A549 (cell line): Measurements from ENCODE around the gene ARHGEF26. TPM values are rescaled to one million over a fixed set of nuclear protein-coding genes. Genes with fewer than 3 reads are reported as not detected.

ENCODE experiments used
- ATAC-seq, 2 experiments: fragments of 200-7000 bp in 1 of 2; fragments of >200 bp in 1 of 2; cut with Nextera tagmentation in 1 of 2; cut with Tn5 transposase in 1 of 2; 3 replicates each; pipeline versions ENCODE4 v1.8.0 to v1.9.1; 2018 to 2020; ENCODE audit warnings: mild to moderate bottlenecking in 1 of 2, moderate library complexity in 1 of 2
- CTCF ChIA-PET: fragments of 300-600 bp; sonication (Branson Sonifier 250); formaldehyde crosslinking; extraction: SDS; loops from one replicate; lab custom pipeline; 2021; ENCODE audit warnings: antibody characterized with exemption, inconsistent platforms; lab: Yijun Ruan, JAX
- POLR2A ChIA-PET: fragments of 350-600 bp; formaldehyde crosslinking; extraction: SDS; loops from one replicate; lab custom pipeline; 2021; ENCODE audit warnings: antibody characterized with exemption, inconsistent platforms; lab: Yijun Ruan, JAX
- DNase-seq, 2 experiments: peaks; one replicate each; pipeline versions ENCODE4 v3.0.0 to v3.0.0-alpha.2; 2011 to 2016; ENCODE audit warnings: low read depth in 1 of 2, low spot score in 1 of 2
- FAIRE-seq: peaks from 2 replicates; lab custom pipeline; 2011; peaks lifted over from hg19 to GRCh38; lab: Jason Lieb, UNC
- H3K27ac ChIP-seq, 2 experiments: fragments of >200 bp; sonication (Bioruptor Twin); formaldehyde crosslinking; 3 replicates each; pipeline ENCODE4 v1.5.1; 2016 to 2017
- H3K4me1 ChIP-seq: fragments of >200 bp; sonication (Bioruptor Twin); formaldehyde crosslinking; 3 replicates; pipeline ENCODE4 v1.6.1; 2016
- H3K4me2 ChIP-seq: fragments of >200 bp; sonication (Bioruptor Twin); formaldehyde crosslinking; 3 replicates; pipeline ENCODE4 v1.6.1; 2016
- H3K4me3 ChIP-seq: fragments of >200 bp; sonication (Bioruptor Twin); formaldehyde crosslinking; 3 replicates; pipeline ENCODE4 v1.5.1; 2016
- H3K9me3 ChIP-seq: fragments of >200 bp; sonication (Bioruptor Twin); formaldehyde crosslinking; 3 replicates; pipeline ENCODE4 v1.6.1; 2016
- BCL3 ChIP-seq: fragments of >200 bp; sonication (Bioruptor Twin); formaldehyde crosslinking; IDR thresholded peaks from 3 replicates; pipeline ENCODE4 v1.6.1; 2016
- BHLHE40 ChIP-seq: IDR thresholded peaks from 2 replicates; pipeline ENCODE4 v1.6.1; 2012; ENCODE audit warnings: low read depth, low read length, inconsistent platforms
- CBX8 ChIP-seq: fragments of 200-600 bp; sonication (generic); IDR thresholded peaks from 2 replicates; pipeline ENCODE4 v1.6.1; 2016
- CHD2 ChIP-seq: fragments of 150-350 bp; IDR thresholded peaks from 2 replicates; pipeline ENCODE4 v1.6.1; 2014; ENCODE audit warnings: low read length; ENCODE audit not compliant: partially characterized antibody
- E2F6 ChIP-seq: IDR thresholded peaks from 2 replicates; pipeline ENCODE4 v1.6.1; 2012; ENCODE audit warnings: low read depth, borderline replicate concordance
- FOXS1 ChIP-seq: fragments of 250-450 bp; sonication (Bioruptor Pico); IDR thresholded peaks from 2 replicates; pipeline ENCODE4 v1.5.0; 2020; ENCODE audit warnings: mild to moderate bottlenecking, moderate library complexity
- HDAC2 ChIP-seq: fragments of 200-600 bp; sonication (generic); IDR thresholded peaks from 2 replicates; pipeline ENCODE4 v1.6.1; 2016
- HEYL ChIP-seq: fragments of 250-450 bp; sonication (Bioruptor Pico); IDR thresholded peaks from 2 replicates; pipeline ENCODE4 v1.8.0; 2021; ENCODE audit warnings: mild to moderate bottlenecking, moderate library complexity
- HMGXB4 ChIP-seq: fragments of 250-450 bp; sonication (Bioruptor Pico); IDR thresholded peaks from 2 replicates; pipeline ENCODE4 v1.5.0; 2021; ENCODE audit warnings: mild to moderate bottlenecking, moderate library complexity, borderline replicate concordance
- JUN ChIP-seq, 2 experiments: fragments of >200 bp; sonication (Bioruptor Twin); formaldehyde crosslinking; IDR thresholded peaks; 2 replicates in 1 of 2; 3 replicates in 1 of 2; pipeline ENCODE4 v1.6.1; 2016 to 2017
- KDM5A ChIP-seq: fragments of 200-600 bp; sonication (generic); IDR thresholded peaks from 2 replicates; pipeline ENCODE4 v1.6.1; 2016; ENCODE audit warnings: antibody characterized with exemption, mild to moderate bottlenecking
- MAZ ChIP-seq: fragments of 150-350 bp; IDR thresholded peaks from 2 replicates; pipeline ENCODE4 v1.6.1; 2014; ENCODE audit warnings: antibody characterized with exemption, low read depth, low read length, borderline replicate concordance
- POLR2A ChIP-seq: IDR thresholded peaks from 2 replicates; pipeline ENCODE4 v1.6.1; 2012; ENCODE audit warnings: mild to moderate bottlenecking, low read length
- POLR2AphosphoS2 ChIP-seq: conservative IDR thresholded peaks from 2 replicates; pipeline ENCODE4 v1.6.1; 2012; ENCODE audit warnings: low read length, improper control_type of control experiment, inconsistent platforms
- SMC3 ChIP-seq: fragments of >200 bp; sonication (Bioruptor Twin); formaldehyde crosslinking; IDR thresholded peaks from 3 replicates; pipeline ENCODE4 v1.6.1; 2018; ENCODE audit warnings: inconsistent platforms
- WGBS: methylation state at CpG from one replicate; pipeline ENCODE4 v1.1.6; 2017; ENCODE audit errors: missing lambda C conversion rate; 5-methylcytosine and 5-hydroxymethylcytosine counted together
- polyA plus RNA-seq, 4 experiments: library from polyadenylated mRNA; depleted of rRNA in 3 of 4; stranded (reverse); fragments of >200 nt; fragmentation: RNase III in 1 of 4; extraction: RNeasy Plus Mini Kit Qiagen cat#74134 plus additional on column Dnase treatment in 1 of 4; gene quantifications; 2 replicates in 3 of 4; 3 replicates in 1 of 4; pipeline ENCODE4 v1.2.3, GENCODE V29; 2011 to 2017
- TF ChIP-seq, protein P1 (sequence below): fragments of 200-600 bp; sonication (generic); IDR thresholded peaks from 2 replicates; pipeline ENCODE4 v1.6.1; 2016; ENCODE audit warnings: antibody characterized with exemption, mild to moderate bottlenecking, moderate library complexity
- TF ChIP-seq, protein P2 (sequence below): IDR thresholded peaks from 2 replicates; pipeline ENCODE4 v1.6.1; 2012
- TF ChIP-seq, protein P3 (sequence below): fragments of 150-350 bp; IDR thresholded peaks from 2 replicates; pipeline ENCODE4 v1.6.1; 2014; ENCODE audit warnings: low read depth, mild to moderate bottlenecking, low read length
- TF ChIP-seq, protein P4 (sequence below): IDR thresholded peaks from 2 replicates; pipeline ENCODE4 v1.6.1; 2012

Gene ARHGEF26
- polyA plus RNA-seq, 2 of the 4 experiments (the other 2 are of a cell fraction), result 2.9 to 5.8 TPM

DNA sequence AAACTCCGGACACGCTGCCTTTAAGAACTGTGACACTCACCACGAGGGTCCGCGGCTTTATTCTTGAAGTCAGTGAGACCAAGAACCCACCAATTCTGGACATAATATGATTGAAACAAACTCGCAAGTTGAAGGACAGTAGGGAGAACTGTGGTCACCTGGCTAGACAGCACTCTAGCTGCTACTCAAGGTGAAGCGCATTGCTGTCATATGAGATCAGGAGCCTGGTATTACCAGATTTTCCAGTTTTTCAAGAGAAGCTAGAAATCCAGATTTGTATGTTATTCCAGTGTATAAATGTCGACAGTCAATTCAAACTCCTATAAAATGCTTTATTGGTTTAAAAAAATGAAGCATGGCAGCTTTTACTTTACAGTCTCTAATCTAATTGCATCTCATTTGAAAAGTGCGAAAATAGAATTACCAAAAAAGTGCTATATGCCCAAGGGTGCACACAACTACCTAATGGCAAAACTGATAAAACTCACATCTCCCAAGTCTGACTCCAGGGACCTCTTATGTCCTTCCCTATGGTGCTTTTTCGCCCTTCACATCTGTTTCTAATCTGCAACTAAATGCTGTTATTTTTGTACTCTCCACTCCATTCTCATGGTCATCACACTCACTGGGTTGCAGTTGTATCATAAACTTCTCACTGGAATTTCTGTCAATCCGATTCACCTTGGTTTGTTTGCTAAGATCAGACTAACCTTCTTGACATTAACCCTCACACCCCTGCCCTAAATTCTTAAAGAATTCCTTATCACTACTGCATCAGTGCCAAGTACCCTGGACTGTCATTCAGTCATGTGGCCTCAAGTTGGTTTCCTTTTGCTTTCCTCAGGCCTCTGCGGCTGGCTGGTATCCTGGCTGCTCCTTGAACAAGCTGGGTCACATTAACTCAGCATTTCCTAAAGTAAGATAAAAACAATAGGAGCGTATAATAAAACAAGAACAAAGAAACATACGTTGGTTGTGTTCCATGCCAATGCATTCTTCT lies 31.5 kb upstream of the ARHGEF26 start:
- POLR2A ChIA-PET, result no interaction called here
- ATAC-seq (no peak), DNase-seq (no peak), FAIRE-seq (no peak)
- Histone ChIP-seq H3K9me3 (no peaks in the 10 kb centered on the region), H3K4me1 (no peaks in the 10 kb centered on the region), H3K27ac (no peak overlapping the region), H3K4me3 (no peak overlapping the region), H3K4me2 (no peak overlapping the region)
- CTCF ChIA-PET, result interaction anchor here (1.1 to 2.1 kb wide), 4 partner anchors 12 to 164 kb away, joined by 3 to 5 read pairs (median 3); no protein-coding TSS in a partner anchor
- 69% methylated on average over 14 of the region's 14 CpGs for WGBS
- TF ChIP-seq, protein P1, sequence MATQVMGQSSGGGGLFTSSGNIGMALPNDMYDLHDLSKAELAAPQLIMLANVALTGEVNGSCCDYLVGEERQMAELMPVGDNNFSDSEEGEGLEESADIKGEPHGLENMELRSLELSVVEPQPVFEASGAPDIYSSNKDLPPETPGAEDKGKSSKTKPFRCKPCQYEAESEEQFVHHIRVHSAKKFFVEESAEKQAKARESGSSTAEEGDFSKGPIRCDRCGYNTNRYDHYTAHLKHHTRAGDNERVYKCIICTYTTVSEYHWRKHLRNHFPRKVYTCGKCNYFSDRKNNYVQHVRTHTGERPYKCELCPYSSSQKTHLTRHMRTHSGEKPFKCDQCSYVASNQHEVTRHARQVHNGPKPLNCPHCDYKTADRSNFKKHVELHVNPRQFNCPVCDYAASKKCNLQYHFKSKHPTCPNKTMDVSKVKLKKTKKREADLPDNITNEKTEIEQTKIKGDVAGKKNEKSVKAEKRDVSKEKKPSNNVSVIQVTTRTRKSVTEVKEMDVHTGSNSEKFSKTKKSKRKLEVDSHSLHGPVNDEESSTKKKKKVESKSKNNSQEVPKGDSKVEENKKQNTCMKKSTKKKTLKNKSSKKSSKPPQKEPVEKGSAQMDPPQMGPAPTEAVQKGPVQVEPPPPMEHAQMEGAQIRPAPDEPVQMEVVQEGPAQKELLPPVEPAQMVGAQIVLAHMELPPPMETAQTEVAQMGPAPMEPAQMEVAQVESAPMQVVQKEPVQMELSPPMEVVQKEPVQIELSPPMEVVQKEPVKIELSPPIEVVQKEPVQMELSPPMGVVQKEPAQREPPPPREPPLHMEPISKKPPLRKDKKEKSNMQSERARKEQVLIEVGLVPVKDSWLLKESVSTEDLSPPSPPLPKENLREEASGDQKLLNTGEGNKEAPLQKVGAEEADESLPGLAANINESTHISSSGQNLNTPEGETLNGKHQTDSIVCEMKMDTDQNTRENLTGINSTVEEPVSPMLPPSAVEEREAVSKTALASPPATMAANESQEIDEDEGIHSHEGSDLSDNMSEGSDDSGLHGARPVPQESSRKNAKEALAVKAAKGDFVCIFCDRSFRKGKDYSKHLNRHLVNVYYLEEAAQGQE, result no peak
- TF ChIP-seq BCL3 (no peak), POLR2AphosphoS2 (no peak), CHD2 (no peak), HMGXB4 (no peak), CBX8 (no peak), KDM5A (no peak), BHLHE40 (no peak), JUN (IDR thresholded peaks at IDR 0.05) (no peak), SMC3 (no peak), MAZ (no peak), HDAC2 (no peak), POLR2A (no peak), HEYL (CRISPR knock-in tag) (no peak), E2F6 (no peak), FOXS1 (no peak)
- TF ChIP-seq, protein P2, sequence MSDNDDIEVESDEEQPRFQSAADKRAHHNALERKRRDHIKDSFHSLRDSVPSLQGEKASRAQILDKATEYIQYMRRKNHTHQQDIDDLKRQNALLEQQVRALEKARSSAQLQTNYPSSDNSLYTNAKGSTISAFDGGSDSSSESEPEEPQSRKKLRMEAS, result no peak
- TF ChIP-seq, protein P3, sequence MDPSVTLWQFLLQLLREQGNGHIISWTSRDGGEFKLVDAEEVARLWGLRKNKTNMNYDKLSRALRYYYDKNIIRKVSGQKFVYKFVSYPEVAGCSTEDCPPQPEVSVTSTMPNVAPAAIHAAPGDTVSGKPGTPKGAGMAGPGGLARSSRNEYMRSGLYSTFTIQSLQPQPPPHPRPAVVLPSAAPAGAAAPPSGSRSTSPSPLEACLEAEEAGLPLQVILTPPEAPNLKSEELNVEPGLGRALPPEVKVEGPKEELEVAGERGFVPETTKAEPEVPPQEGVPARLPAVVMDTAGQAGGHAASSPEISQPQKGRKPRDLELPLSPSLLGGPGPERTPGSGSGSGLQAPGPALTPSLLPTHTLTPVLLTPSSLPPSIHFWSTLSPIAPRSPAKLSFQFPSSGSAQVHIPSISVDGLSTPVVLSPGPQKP, result no peak
- TF ChIP-seq, protein P4, sequence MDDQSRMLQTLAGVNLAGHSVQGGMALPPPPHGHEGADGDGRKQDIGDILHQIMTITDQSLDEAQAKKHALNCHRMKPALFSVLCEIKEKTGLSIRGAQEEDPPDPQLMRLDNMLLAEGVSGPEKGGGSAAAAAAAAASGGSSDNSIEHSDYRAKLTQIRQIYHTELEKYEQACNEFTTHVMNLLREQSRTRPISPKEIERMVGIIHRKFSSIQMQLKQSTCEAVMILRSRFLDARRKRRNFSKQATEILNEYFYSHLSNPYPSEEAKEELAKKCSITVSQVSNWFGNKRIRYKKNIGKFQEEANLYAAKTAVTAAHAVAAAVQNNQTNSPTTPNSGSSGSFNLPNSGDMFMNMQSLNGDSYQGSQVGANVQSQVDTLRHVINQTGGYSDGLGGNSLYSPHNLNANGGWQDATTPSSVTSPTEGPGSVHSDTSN, result no peak
